K562 (cell line): ENCODE data around the gene PIP5KL1. TPM values are rescaled to one million over a fixed set of nuclear protein-coding genes. Genes with fewer than 3 reads are reported as not detected.

Experiments used
- ATAC-seq: fragments of 200-7000 bp; cut with Tn5 transposase; 3 replicates; pipeline ENCODE4 v1.9.1; 2020; ENCODE audit warnings: moderate library complexity
- BruUV-seq: library from RNA; stranded (reverse); fragments of 400-500 nt; replicated peaks from 2 replicates; lab custom pipeline; 2021; lab: Mats Ljungman, UMichigan
- CTCF ChIA-PET: fragments of 300-600 bp; formaldehyde crosslinking; extraction: SDS; loops from one replicate; lab custom pipeline; 2021; ENCODE audit warnings: low intra/inter-chr PET ratio; lab: Yijun Ruan, JAX
- POLR2A ChIA-PET: fragments of 300-600, 350-650 bp; sonication (Branson Sonifier 250); formaldehyde crosslinking; extraction: SDS; loops from one replicate; lab custom pipeline; 2021; ENCODE audit warnings: antibody characterized with exemption, inconsistent platforms; lab: Yijun Ruan, JAX
- DNase-seq, 4 experiments: peaks; one replicate each; pipeline versions ENCODE4 v3.0.0 to v3.0.0-alpha.2; 2011 to 2018; ENCODE audit warnings: low spot score in 3 of 4, mixed read lengths in 3 of 4; ENCODE audit errors: extremely low read depth in 1 of 4
- FAIRE-seq: peaks from 2 replicates; lab custom pipeline; 2011; peaks lifted over from hg19 to GRCh38; lab: Jason Lieb, UNC
- H2AFZ ChIP-seq: 2 replicates; pipeline ENCODE4 v1.6.0; 2011; ENCODE audit warnings: low read depth, low read length, control low read depth, inconsistent platforms
- H3K27ac ChIP-seq: fragments of 200-600 bp; 3 replicates; pipeline ENCODE4 v1.8.0; 2011; ENCODE audit warnings: low read depth, mild to moderate bottlenecking, control low read depth, inconsistent platforms, low read length, moderate library complexity, mixed read lengths; ENCODE audit errors: extremely low read depth
- H3K27me3 ChIP-seq, 2 experiments: fragments of 300-600 bp in 1 of 2; 2 replicates in 1 of 2; 3 replicates in 1 of 2; pipeline versions ENCODE4 v1.6.0 to v1.8.0; 2011; ENCODE audit warnings: inconsistent platforms in 2 of 2, low read length in 2 of 2, mild to moderate bottlenecking in 1 of 2, mixed read lengths in 1 of 2, moderate library complexity in 1 of 2; ENCODE audit not compliant: control insufficient read depth in 2 of 2, insufficient read depth in 2 of 2
- H3K36me3 ChIP-seq: fragments of 300-600 bp; 3 replicates; pipeline ENCODE4 v1.8.0; 2011; ENCODE audit warnings: mild to moderate bottlenecking, low read length, inconsistent platforms; ENCODE audit not compliant: control insufficient read depth, insufficient read depth
- H3K4me1 ChIP-seq, 2 experiments: fragments of 200-600 bp in 1 of 2; replicated peaks in 1 of 2; 2 replicates in 1 of 2; 3 replicates in 1 of 2; pipeline versions ENCODE4 v1.5.1 to v1.8.0; 2011; ENCODE audit warnings: inconsistent platforms in 2 of 2, low read length in 2 of 2, mild to moderate bottlenecking in 1 of 2, mixed read lengths in 1 of 2, moderate library complexity in 1 of 2; ENCODE audit not compliant: control insufficient read depth in 2 of 2, insufficient read depth in 2 of 2
- H3K4me2 ChIP-seq: 2 replicates; pipeline ENCODE4 v1.6.1; 2011; ENCODE audit warnings: low read length, control low read depth, inconsistent platforms, mixed read lengths; ENCODE audit not compliant: insufficient read depth
- H3K4me3 ChIP-seq: fragments of 200-600 bp; sonication (generic), shearing (Covaris generic); 2 replicates; pipeline ENCODE4 v1.5.1; 2016; ENCODE audit warnings: control low read depth, inconsistent platforms
- H3K79me2 ChIP-seq: fragments of 200-600 bp; 3 replicates; pipeline ENCODE4 v1.8.0; 2011; ENCODE audit warnings: low read length, inconsistent platforms; ENCODE audit not compliant: control insufficient read depth, insufficient read depth
- H3K9ac ChIP-seq, 2 experiments: 2 replicates each; pipeline versions ENCODE4 v1.6.0 to v1.6.1; 2011; ENCODE audit warnings: low read depth in 2 of 2, low read length in 2 of 2, control low read depth in 1 of 2, inconsistent platforms in 1 of 2, mild to moderate bottlenecking in 1 of 2, mixed read lengths in 1 of 2; ENCODE audit not compliant: insufficient read depth in 1 of 2
- H3K9me1 ChIP-seq: one replicate; pipeline ENCODE4 v1.6.0; 2011; ENCODE audit warnings: inconsistent platforms, mild to moderate bottlenecking, low read length, moderate library complexity; ENCODE audit not compliant: control insufficient read depth, insufficient read depth
- H3K9me3 ChIP-seq: replicated peaks from 2 replicates; pipeline ENCODE4 v1.5.1; 2011; ENCODE audit warnings: low read depth, low read length, inconsistent platforms; ENCODE audit not compliant: control insufficient read depth, insufficient read depth
- H4K20me1 ChIP-seq: replicated peaks from 2 replicates; pipeline ENCODE4 v1.6.1; 2011; ENCODE audit warnings: low read length, inconsistent platforms, mixed read lengths; ENCODE audit not compliant: control insufficient read depth, insufficient read depth
- ATF1 ChIP-seq, 2 experiments: fragments of 450-650 bp in 1 of 2; IDR thresholded peaks; 2 replicates each; pipeline ENCODE4 v1.6.1; 2016; ENCODE audit warnings: missing compliant biosample characterization in 1 of 2, missing genetic modification characterization in 1 of 2
- CSDE1 ChIP-seq, 2 experiments: fragments of 450-650 bp; IDR thresholded peaks; 2 replicates each; pipeline ENCODE4 v1.6.1; 2016; ENCODE audit warnings: mild to moderate bottlenecking in 1 of 2
- DMBX1 ChIP-seq: fragments of 250-450 bp; sonication (Bioruptor Pico); IDR thresholded peaks from 2 replicates; pipeline ENCODE4 v1.8.0; 2022; ENCODE audit warnings: inconsistent platforms, mild to moderate bottlenecking, moderate library complexity, borderline replicate concordance
- FOXK2 ChIP-seq, 2 experiments: fragments of 450-650 bp; IDR thresholded peaks in 1 of 2; conservative IDR thresholded peaks in 1 of 2; 2 replicates each; pipeline ENCODE4 v1.6.1; 2016; ENCODE audit warnings: low read depth in 2 of 2, mild to moderate bottlenecking in 1 of 2
- L3MBTL2 ChIP-seq: fragments of 450-650 bp; IDR thresholded peaks from 2 replicates; pipeline ENCODE4 v1.6.1; 2016; ENCODE audit warnings: mild to moderate bottlenecking, moderate library complexity
- MYBL2 ChIP-seq, 2 experiments: fragments of 450-650 bp in 1 of 2; sonication (generic) in 1 of 2; formaldehyde crosslinking in 1 of 2; IDR thresholded peaks; 2 replicates each; pipeline versions ENCODE4 v1.6.1 to v1.8.1; 2017 to 2022; ENCODE audit warnings: borderline replicate concordance in 1 of 2, inconsistent platforms in 1 of 2, low read depth in 1 of 2, mild to moderate bottlenecking in 1 of 2, missing genetic modification reagents in 1 of 2, moderate library complexity in 1 of 2
- PKNOX1 ChIP-seq: fragments of 450-650 bp; IDR thresholded peaks from 2 replicates; pipeline ENCODE4 v1.6.1; 2016
- RREB1 ChIP-seq: fragments of 250-450 bp; sonication (Bioruptor Pico); IDR thresholded peaks from 2 replicates; pipeline ENCODE4 v1.4.0; 2020
- VEZF1 ChIP-seq: fragments of 200-800 bp; sonication (Bioruptor generic); IDR thresholded peaks from 2 replicates; pipeline ENCODE4 v1.6.1; 2017; ENCODE audit warnings: missing genetic modification characterization, missing compliant biosample characterization
- XRCC4 ChIP-seq: IDR thresholded peaks from one replicate; pipeline ENCODE4 v1.6.1; 2011; ENCODE audit not compliant: insufficient read depth, insufficient read length; ENCODE audit errors: extremely low read depth
- ZNF384 ChIP-seq: IDR thresholded peaks from 2 replicates; pipeline ENCODE4 v1.6.1; 2012; ENCODE audit warnings: low read depth, low read length, improper control_type of control experiment
- WGBS: fragments of 100-300 bp; shearing (Covaris generic); methylation state at CpG from one replicate; pipeline ENCODE4 v1.1.6; 2016; ENCODE audit warnings: low coverage, mixed read lengths; ENCODE audit not compliant: insufficient coverage; ENCODE audit errors: missing lambda C conversion rate; 5-methylcytosine and 5-hydroxymethylcytosine counted together
- in situ Hi-C: fragments of 300-500 bp; cut with MboI; formaldehyde crosslinking; loops from 4 replicates; pipeline ENCODE4 v1.15.0; 2018; ENCODE audit warnings: inconsistent platforms, mixed read lengths
- intact Hi-C: fragments of 100-400 bp; cut with micrococcal nuclease; formaldehyde crosslinking; loops from 2 replicates; pipeline ENCODE4 v1.14.2; 2022
- polyA plus RNA-seq, 8 experiments: library from polyadenylated mRNA; depleted of rRNA in 4 of 8; stranded (reverse) in 5 of 8; unstranded in 3 of 8; fragments of >200 nt; fragmentation: Nextera tagmentation in 2 of 8; fragmentation: Illumina TruSeq in 1 of 8; extraction: Ambion mirVana in 2 of 8; extraction: Trizol in 1 of 8; gene quantifications; 2 replicates each; pipeline versions ENCODE4 v1.2.1 to v1.2.3, GENCODE V29; 2011 to 2014; ENCODE audit warnings: inconsistent platforms in 1 of 8, missing spikeins in 1 of 8
- total RNA-seq, 7 experiments: library from RNA; depleted of rRNA in 6 of 7; stranded (reverse); fragments of >200 nt in 6 of 7; fragmentation: Illumina TruSeq in 2 of 7; extraction: Trizol in 2 of 7; gene quantifications; 2 replicates each; pipeline versions ENCODE4 v1.2.1 to v1.2.3, GENCODE V29; 2011 to 2021; ENCODE audit warnings: low replicate concordance in 1 of 7

PIP5KL1 gene
- total and polyA plus RNA-seq, 9 of the 15 experiments (the other 6 are each of a cell fraction or from before 2014, with no cell fraction given) = 0.18 to 4.8 (median 1.2) TPM

- H3K9ac ChIP-seq = peak overlapping the region in 1 of 2 experiments; percentile 67; a peak in 2 of 4 replicates
- POLR2A ChIA-PET = interaction anchor here (0.6 to 1.1 kb wide), 5 partner anchors 9 to 220 kb away, joined by 3 to 5 read pairs (median 3); no protein-coding TSS in a partner anchor
- intact Hi-C loops = no loop called here
- BruUV-seq = no TSS peak
- H3K9me3 ChIP-seq = no peaks in the 10 kb centered on the region
- H3K4me3 ChIP-seq = no peak overlapping the region
- H3K36me3 ChIP-seq = peaks cover 37% of the 10 kb centered on the region; the same call in 2 of the 3 replicates
- FAIRE-seq (peak; percentile 74), DNase-seq (peak in 3 of 4 experiments; percentile 44 to 72 (median 70)), ATAC-seq (no peak)
- WGBS = 19% methylated on average over 4 of the region's 4 CpGs
- H4K20me1 ChIP-seq = peaks cover 17% of the 10 kb centered on the region; the same call in 1 of the 2 replicates
- CTCF ChIA-PET = no interaction called here
- in situ Hi-C loops = no loop called here
- H3K27ac ChIP-seq = peak overlapping the region; percentile 81
- H3K9me1 ChIP-seq = peaks cover 6% of the 10 kb centered on the region
- peaks cover 57 to 81% of the 10 kb centered on the region in 2 experiments for H3K4me1 ChIP-seq
- H2AFZ ChIP-seq = peak overlapping the region; percentile 86
- H3K79me2 ChIP-seq = peaks cover 25% of the 10 kb centered on the region
- H3K27me3 ChIP-seq = no peaks in the 10 kb centered on the region
- H3K4me2 ChIP-seq = peak overlapping the region; percentile 40; the same call in 1 of the 2 replicates
- TF ChIP-seq VEZF1 = peak; percentile 46
- TF ChIP-seq ZNF384 = 0 out of 2 replicates have a peak, but pooled peaks have one; percentile 64
- TF ChIP-seq DMBX1 (CRISPR knock-in tag) = no peak
- peak; percentile 56 for TF ChIP-seq PKNOX1
- no peak for TF ChIP-seq ATF1 (CRISPR knock-in tag; IDR thresholded peaks at IDR 0.05)
- TF ChIP-seq ATF1 (tag; IDR thresholded peaks at IDR 0.05) = no peak
- no peak for TF ChIP-seq CSDE1 (IDR thresholded peaks at IDR 0.05)
- no peak for TF ChIP-seq MYBL2 (IDR thresholded peaks at IDR 0.05; ENCODE audit: low read depth)
- TF ChIP-seq MYBL2 (CRISPR knock-in tag; IDR thresholded peaks at IDR 0.05; ENCODE audit: borderline replicate concordance) = no peak
- TF ChIP-seq RREB1 (CRISPR knock-in tag) = no peak
- TF ChIP-seq L3MBTL2 = 0 out of 2 replicates have a peak, but pooled peaks have one; percentile 30
- no peak for TF ChIP-seq XRCC4
- TF ChIP-seq FOXK2 (conservative IDR thresholded peaks at IDR 0.05 in 1 of 2, IDR thresholded peaks at IDR 0.05 in 1 of 2; ENCODE audit: low read depth in 2 of 2) = peak; percentile 48 to 51; a peak in 1 of 4 replicates
Measured at GRCh38 chr9:127940593-127940992, 10.0 kb upstream of the PIP5KL1 start.
